Common myeloid progenitor, CD34-positive (primary cell): Measurements from ENCODE around the gene PEX6.

Source experiments
- CTCF ChIA-PET: fragments of 350-600 bp; sonication (Branson Sonifier 250); formaldehyde crosslinking; loops from one replicate; lab custom pipeline; 2021; ENCODE audit warnings: antibody characterized with exemption; lab: Charles Lee
- POLR2A ChIA-PET: fragments of 350-600 bp; sonication (Branson Sonifier 250); formaldehyde crosslinking; loops from one replicate; lab custom pipeline; 2021; ENCODE audit warnings: antibody characterized with exemption; lab: Charles Lee
- DNase-seq, 3 donors: peaks; one replicate each; pipeline versions ENCODE4 v3.0.0 to v3.0.0-alpha.2; 2013
- H3K27ac ChIP-seq, 2 experiments: 1 replicate in 1 of 2; 2 replicates in 1 of 2; pipeline ENCODE4 v1.7.0; 2013; ENCODE audit warnings: inconsistent platforms in 2 of 2, low read length in 2 of 2, mild to moderate bottlenecking in 2 of 2, low read depth in 1 of 2, moderate library complexity in 1 of 2; ENCODE audit not compliant: severe bottlenecking in 2 of 2, insufficient read depth in 1 of 2, poor library complexity in 1 of 2
- H3K27me3 ChIP-seq, 5 experiments: replicated peaks in 2 of 5; 1 replicate in 3 of 5; 2 replicates in 2 of 5; pipeline versions ENCODE4 v1.6.1 to v1.7.0; 2013; ENCODE audit warnings: low read length in 4 of 5, mild to moderate bottlenecking in 2 of 5, moderate library complexity in 2 of 5, inconsistent platforms in 1 of 5; ENCODE audit not compliant: insufficient read depth in 5 of 5, control insufficient read depth in 4 of 5
- H3K36me3 ChIP-seq, 4 experiments: 1 replicate in 2 of 4; 2 replicates in 2 of 4; pipeline versions ENCODE4 v1.6.1 to v1.7.0; 2013; ENCODE audit warnings: low read length in 3 of 4, control low read depth in 1 of 4, mild to moderate bottlenecking in 1 of 4; ENCODE audit not compliant: control insufficient read depth in 4 of 4, insufficient read depth in 4 of 4
- H3K4me1 ChIP-seq, 4 experiments: 1 replicate in 3 of 4; 2 replicates in 1 of 4; pipeline versions ENCODE4 v1.6.1 to v1.7.1; 2013; ENCODE audit warnings: low read length in 3 of 4, mild to moderate bottlenecking in 3 of 4, control low read depth in 1 of 4, inconsistent platforms in 1 of 4, moderate library complexity in 1 of 4; ENCODE audit not compliant: control insufficient read depth in 4 of 4, insufficient read depth in 4 of 4; ENCODE audit errors: control extremely low read depth in 1 of 4
- H3K4me3 ChIP-seq, 7 experiments: 1 replicate in 4 of 7; 2 replicates in 3 of 7; pipeline versions ENCODE4 v1.5.1 to v1.7.0; 2013; ENCODE audit warnings: mild to moderate bottlenecking in 7 of 7, low read length in 6 of 7, moderate library complexity in 6 of 7, inconsistent platforms in 2 of 7, low read depth in 2 of 7, control low read depth in 1 of 7; ENCODE audit not compliant: insufficient read depth in 4 of 7, control insufficient read depth in 1 of 7; ENCODE audit errors: extremely low read depth in 1 of 7
- H3K9me3 ChIP-seq, 5 experiments: 1 replicate in 4 of 5; 2 replicates in 1 of 5; pipeline versions ENCODE4 v1.6.1 to v1.7.1; 2013; ENCODE audit warnings: low read length in 4 of 5, mild to moderate bottlenecking in 2 of 5, inconsistent platforms in 1 of 5, low read depth in 1 of 5, moderate library complexity in 1 of 5; ENCODE audit not compliant: control insufficient read depth in 4 of 5, insufficient read depth in 2 of 5; ENCODE audit errors: control extremely low read depth in 1 of 5
- WGBS: methylation state at CpG from one replicate; pipeline ENCODE4 v1.1.5; 2013; ENCODE audit not compliant: insufficient coverage; 5-methylcytosine and 5-hydroxymethylcytosine counted together

The PEX6 gene

GRCh38 chr6:43013097-43013842 lies 34.3 kb upstream of the PEX6 start:
- Histone ChIP-seq H3K4me3 (peak overlapping the region; percentile 38 to 96 (median 90)), H3K27me3 (no peaks in the 10 kb centered on the region), H3K9me3 (no peaks in the 10 kb centered on the region), H3K27ac (peak overlapping the region; percentile 52 to 87), H3K36me3 (peaks cover 10 to 56% (median 41%) of the 10 kb centered on the region in 4 experiments), H3K4me1 (peaks cover 11 to 40% (median 31%) of the 10 kb centered on the region in 4 experiments)
- POLR2A ChIA-PET = interaction anchor here (0.6 to 1.1 kb wide), 5 partner anchors 18 to 162 kb away, joined by 3 to 7 read pairs (median 3); partner anchors contain the start of genes CNPY3 and CUL7
- CTCF ChIA-PET = interaction anchor here (0.7 to 3.5 kb wide), 6 partner anchors 12 to 131 kb away, joined by 3 to 10 read pairs (median 4); no protein-coding TSS in a partner anchor
- WGBS = 2% methylated on average over 19 of the region's 25 CpGs
- peak; percentile 81 to 92 (median 88) for DNase-seq

GRCh38 chr6:43012364-43012763 lies 33.4 kb upstream of the PEX6 start:
- peaks cover 10 to 55% (median 41%) of the 10 kb centered on the region in 4 experiments for H3K36me3 ChIP-seq
- WGBS = 96% methylated on average over 6 of the region's 6 CpGs
- H3K9me3 ChIP-seq = no peaks in the 10 kb centered on the region
- no peaks in the 10 kb centered on the region for H3K27me3 ChIP-seq
- peaks cover 11 to 40% (median 31%) of the 10 kb centered on the region in 4 experiments for H3K4me1 ChIP-seq
- ChIA-PET POLR2A (interaction anchor here (1.0 kb wide), 1 partner anchor 163 kb away, joined by 3 read pairs; no protein-coding TSS in a partner anchor), CTCF (interaction anchor here (0.7 to 2.5 kb wide), 4 partner anchors 21 to 131 kb away, joined by 3 to 10 read pairs (median 4); no protein-coding TSS in a partner anchor)
- peak overlapping the region; percentile 52 to 87 for H3K27ac ChIP-seq
- no peak for DNase-seq
- peak overlapping the region in 4 of 7 experiments; percentile 10 to 96 (median 90) for H3K4me3 ChIP-seq

GRCh38 chr6:43011207-43011606 lies 32.2 kb upstream of the PEX6 start:
- no peak for DNase-seq
- no peak overlapping the region for H3K4me3 ChIP-seq
- 100% methylated on average over 2 of the region's 6 CpGs for WGBS
- peak overlapping the region in 1 of 2 experiments; percentile 14 for H3K27ac ChIP-seq
- ChIA-PET CTCF (interaction anchor here (0.8 to 3.6 kb wide), 10 partner anchors 9 to 137 kb away, joined by 3 to 41 read pairs (median 4); no protein-coding TSS in a partner anchor), POLR2A (no interaction called here)
- H3K9me3 ChIP-seq = no peaks in the 10 kb centered on the region
- H3K27me3 ChIP-seq = no peaks in the 10 kb centered on the region
- H3K4me1 ChIP-seq = peaks cover 11 to 36% (median 27%) of the 10 kb centered on the region in 4 experiments
- H3K36me3 ChIP-seq = peaks cover 13 to 59% (median 48%) of the 10 kb centered on the region in 4 experiments

GRCh38 chr6:43009124-43009523 lies 30.1 kb upstream of the PEX6 start:
- Histone ChIP-seq H3K4me1 (peaks cover 6 to 18% (median 13%) of the 10 kb centered on the region in 4 experiments), H3K27ac (no peak overlapping the region), H3K4me3 (no peak overlapping the region), H3K27me3 (no peaks in the 10 kb centered on the region), H3K36me3 (peaks cover 13 to 65% (median 51%) of the 10 kb centered on the region in 4 experiments), H3K9me3 (no peaks in the 10 kb centered on the region)
- POLR2A ChIA-PET = no interaction called here
- WGBS = 83% methylated on average over 5 of the region's 6 CpGs
- CTCF ChIA-PET = interaction anchor here (0.8 to 3.6 kb wide), 6 partner anchors 11 to 135 kb away, joined by 3 to 41 read pairs (median 5); partner anchors contain the start of gene PPP2R5D
- peak; percentile 45 to 65 (median 60) for DNase-seq

GRCh38 chr6:43007126-43007525 lies 28.1 kb upstream of the PEX6 start:
- DNase-seq = no peak
- no peaks in the 10 kb centered on the region for H3K9me3 ChIP-seq
- H3K27me3 ChIP-seq = no peaks in the 10 kb centered on the region
- H3K4me1 ChIP-seq = peaks cover 0 to 5% (median 1%) of the 10 kb centered on the region in 4 experiments
- WGBS = 95% methylated on average over 8 of the region's 9 CpGs
- H3K4me3 ChIP-seq = no peak overlapping the region
- CTCF ChIA-PET = interaction anchor here (1.0 to 1.7 kb wide), 6 partner anchors 11 to 222 kb away, joined by 3 to 6 read pairs (median 4); partner anchors contain the start of genes CUL7 and DNPH1
- POLR2A ChIA-PET = no interaction called here
- H3K27ac ChIP-seq = no peak overlapping the region
- H3K36me3 ChIP-seq = peaks cover 13 to 68% (median 53%) of the 10 kb centered on the region in 4 experiments

GRCh38 chr6:43006251-43006650 lies 27.3 kb upstream of the PEX6 start:
- Histone ChIP-seq H3K9me3 (no peaks in the 10 kb centered on the region), H3K4me3 (no peak overlapping the region), H3K36me3 (peaks cover 15 to 60% (median 49%) of the 10 kb centered on the region in 4 experiments), H3K27me3 (no peaks in the 10 kb centered on the region), H3K4me1 (no peaks in the 10 kb centered on the region), H3K27ac (no peak overlapping the region)
- POLR2A ChIA-PET = no interaction called here
- CTCF ChIA-PET = interaction anchor here (0.7 to 1.7 kb wide), 3 partner anchors 10 to 138 kb away, joined by 3 to 4 read pairs (median 3); no protein-coding TSS in a partner anchor
- no peak for DNase-seq
- WGBS = 98% methylated on average over 11 of the region's 11 CpGs
